ENCODE measurements around the gene LARP1.

- TF ChIP-seq EZH2 (IDR thresholded peaks at IDR 0.05; ENCODE audit: low read depth) (no peak), CTCF (conservative IDR thresholded peaks at IDR 0.05) (no peak)
These were observed 65.2 kb downstream of the LARP1 start for GRCh38 chr5:154820383-154820782.
